Sigmoid colon (tissue), 7 donors: ENCODE results near the gene ZKSCAN2. TPM values are rescaled to one million over a fixed set of nuclear protein-coding genes. Genes with fewer than 3 reads are reported as not detected.

Experiments
- DNase-seq: peaks from one replicate; pipeline ENCODE4 v3.0.0-alpha.2; 2019
- H3K27ac ChIP-seq, 4 donors: fragments of 200-600 bp; sonication (generic); one replicate each; pipeline ENCODE4 v1.5.1; 2016 to 2019; ENCODE audit warnings: mild to moderate bottlenecking in 1 of 4
- H3K27me3 ChIP-seq, 3 donors: fragments of 200-600 bp; sonication (generic); one replicate each; pipeline ENCODE4 v1.5.1; 2019; ENCODE audit warnings: mild to moderate bottlenecking in 1 of 3
- H3K36me3 ChIP-seq, 4 donors: fragments of 200-600 bp; sonication (generic); one replicate each; pipeline ENCODE4 v1.5.1; 2016 to 2019
- H3K4me1 ChIP-seq, 4 donors: fragments of 200-600 bp; sonication (generic); one replicate each; pipeline ENCODE4 v1.5.1; 2017 to 2019
- H3K4me3 ChIP-seq, 4 donors: fragments of 200-600 bp; sonication (generic); one replicate each; pipeline ENCODE4 v1.5.1; 2017 to 2019; ENCODE audit warnings: mild to moderate bottlenecking in 2 of 4, moderate library complexity in 1 of 4
- H3K9me3 ChIP-seq, 4 donors: fragments of 200-600 bp in 3 of 4; sonication (generic) in 3 of 4; one replicate each; pipeline versions ENCODE4 v1.5.1 to v1.6.1; 2013 to 2019
- CTCF ChIP-seq, 4 experiments: fragments of 450-650 bp in 3 of 4; fragments of 200-600 bp in 1 of 4; IDR thresholded peaks; one replicate each; pipeline ENCODE4 v1.5.1; 2016 to 2019; ENCODE audit warnings: antibody characterized with exemption in 4 of 4, mild to moderate bottlenecking in 3 of 4, moderate library complexity in 2 of 4
- EP300 ChIP-seq, 4 donors: sonication (generic); formaldehyde crosslinking; IDR thresholded peaks; one replicate each; pipeline ENCODE4 v1.6.1; 2017; ENCODE audit warnings: antibody characterized with exemption in 4 of 4
- POLR2A ChIP-seq, 2 donors: fragments of 450-650 bp; IDR thresholded peaks; one replicate each; pipeline ENCODE4 v1.6.1; 2016; ENCODE audit warnings: antibody characterized with exemption in 2 of 2, mild to moderate bottlenecking in 2 of 2, moderate library complexity in 2 of 2
- POLR2AphosphoS5 ChIP-seq, 4 donors: sonication (generic); formaldehyde crosslinking; IDR thresholded peaks; one replicate each; pipeline ENCODE4 v1.6.1; 2017; ENCODE audit warnings: antibody characterized with exemption in 4 of 4
- WGBS, 2 donors: extraction: QIAGEN DNeasy Blood & Tissue Kit; methylation state at CpG; one replicate each; pipeline ENCODE4 v1.1.7; 2013; 5-methylcytosine and 5-hydroxymethylcytosine counted together
- intact Hi-C: fragments of 100-400 bp; cut with DNase I; formaldehyde crosslinking; loops from one replicate; pipeline ENCODE4 v1.15.1; 2023
- polyA plus RNA-seq, 3 donors: library from polyadenylated mRNA; stranded (reverse); fragments of 200-250 nt; gene quantifications; one replicate each; pipeline ENCODE4 v1.2.3, GENCODE V29; 2013
- total RNA-seq, 4 donors: library from RNA; depleted of rRNA; stranded (reverse); fragments of >200 nt; gene quantifications; one replicate each; pipeline ENCODE4 v1.1.0, GENCODE V29; 2016
- donor health status: healthy with polysubstance abuse.
- donor health status: Bipolar disorder and iron deficiency.
- donor health status: healthy.

ZKSCAN2 gene
- total and polyA plus RNA-seq, 7 donors = 0.23 to 5.5 (median 3.9) TPM

GRCh38 chr16:25269879-25270278, 12.2 kb upstream of the ZKSCAN2 start:
- H3K27me3 ChIP-seq = no peaks in the 10 kb centered on the region
- H3K4me1 ChIP-seq = no peaks in the 10 kb centered on the region
- no peak overlapping the region for H3K27ac ChIP-seq
- no peak for DNase-seq
- intact Hi-C loops = no loop called here
- TF ChIP-seq POLR2AphosphoS5 (IDR thresholded peaks at IDR 0.05) (no peak), EP300 (IDR thresholded peaks at IDR 0.05) (no peak), POLR2A (IDR thresholded peaks at IDR 0.05) (no peak), CTCF (IDR thresholded peaks at IDR 0.05) (no peak)
- H3K4me3 ChIP-seq = no peak overlapping the region
- 93 to 95% methylated on average over 1 of the region's 1 CpG for WGBS, 2 donors
- no peaks in the 10 kb centered on the region for H3K9me3 ChIP-seq
- no peaks in the 10 kb centered on the region for H3K36me3 ChIP-seq

- Histone ChIP-seq H3K4me1 (no peaks in the 10 kb centered on the region), H3K36me3 (no peaks in the 10 kb centered on the region), H3K27ac (no peak overlapping the region), H3K9me3 (no peaks in the 10 kb centered on the region), H3K4me3 (no peak overlapping the region), H3K27me3 (no peaks in the 10 kb centered on the region)
- intact Hi-C loops = no loop called here
- TF ChIP-seq CTCF (IDR thresholded peaks at IDR 0.05) = no peak
- no peak for TF ChIP-seq POLR2A (IDR thresholded peaks at IDR 0.05)
- no peak for TF ChIP-seq POLR2AphosphoS5 (IDR thresholded peaks at IDR 0.05)
- TF ChIP-seq EP300 (IDR thresholded peaks at IDR 0.05) = no peak
- 97 to 98% methylated on average over 2 of the region's 2 CpGs for WGBS, 2 donors
- no peak for DNase-seq
Observed at GRCh38 chr16:25265968-25266367, 8.3 kb upstream of the ZKSCAN2 start.

- no peaks in the 10 kb centered on the region for H3K27me3 ChIP-seq
- no peaks in the 10 kb centered on the region for H3K9me3 ChIP-seq
- H3K4me3 ChIP-seq = no peak overlapping the region
- peaks cover 0 to 3% (median 0%) of the 10 kb centered on the region in 4 donors for H3K4me1 ChIP-seq
- WGBS, 2 donors = 87 to 95% methylated on average over 2 of the region's 2 CpGs
- TF ChIP-seq CTCF (IDR thresholded peaks at IDR 0.05) (no peak), EP300 (IDR thresholded peaks at IDR 0.05) (no peak), POLR2A (IDR thresholded peaks at IDR 0.05) (no peak), POLR2AphosphoS5 (IDR thresholded peaks at IDR 0.05) (no peak)
- H3K27ac ChIP-seq = no peak overlapping the region
- DNase-seq = no peak
- no peaks in the 10 kb centered on the region for H3K36me3 ChIP-seq
- intact Hi-C loops = no loop called here
Observed at GRCh38 chr16:25264597-25264996, 7.0 kb upstream of the ZKSCAN2 start.

GRCh38 chr16:25260416-25260815, 2.8 kb upstream of the ZKSCAN2 start:
- TF ChIP-seq POLR2A (IDR thresholded peaks at IDR 0.05) (no peak), EP300 (IDR thresholded peaks at IDR 0.05) (no peak), POLR2AphosphoS5 (IDR thresholded peaks at IDR 0.05) (no peak), CTCF (IDR thresholded peaks at IDR 0.05) (no peak)
- Histone ChIP-seq H3K9me3 (no peaks in the 10 kb centered on the region), H3K4me3 (no peak overlapping the region), H3K4me1 (peaks cover 0 to 36% (median 25%) of the 10 kb centered on the region in 4 donors), H3K36me3 (no peaks in the 10 kb centered on the region), H3K27ac (no peak overlapping the region), H3K27me3 (no peaks in the 10 kb centered on the region)
- 87 to 98% methylated on average over 5 of the region's 5 CpGs for WGBS, 2 donors
- no peak for DNase-seq
- intact Hi-C loops = no loop called here

GRCh38 chr16:25258861-25259179, 1.2 kb upstream of the ZKSCAN2 start:
- no peaks in the 10 kb centered on the region for H3K27me3 ChIP-seq
- H3K4me3 ChIP-seq = peak overlapping the region; percentile 80 to 91 (median 84)
- WGBS, 2 donors = 28 to 64% methylated on average over 4 of the region's 4 CpGs
- peaks cover 4 to 12% (median 7%) of the 10 kb centered on the region in 4 donors for H3K36me3 ChIP-seq
- no peak for DNase-seq
- peak overlapping the region in 3 of 4 donors; percentile 95 to 99 (median 99) for H3K27ac ChIP-seq
- H3K9me3 ChIP-seq = no peaks in the 10 kb centered on the region
- TF ChIP-seq POLR2AphosphoS5 (IDR thresholded peaks at IDR 0.05) = no peak
- TF ChIP-seq EP300 (IDR thresholded peaks at IDR 0.05) = no peak
- no peak for TF ChIP-seq CTCF (IDR thresholded peaks at IDR 0.05)
- TF ChIP-seq POLR2A (IDR thresholded peaks at IDR 0.05) = no peak
- H3K4me1 ChIP-seq = peaks cover 0 to 42% (median 29%) of the 10 kb centered on the region in 4 donors
- intact Hi-C loops = loop anchor here (10.0 kb wide), 1 partner anchor 194 kb away; no protein-coding TSS in a partner anchor
